ENCODE data around the gene ZNF845.
"Not testable (repeated sequence)": the region's sequence is repeated elsewhere in the genome, so short reads cannot be mapped to it uniquely, and the experiment has no call there.

ZNF845 gene

DNA sequence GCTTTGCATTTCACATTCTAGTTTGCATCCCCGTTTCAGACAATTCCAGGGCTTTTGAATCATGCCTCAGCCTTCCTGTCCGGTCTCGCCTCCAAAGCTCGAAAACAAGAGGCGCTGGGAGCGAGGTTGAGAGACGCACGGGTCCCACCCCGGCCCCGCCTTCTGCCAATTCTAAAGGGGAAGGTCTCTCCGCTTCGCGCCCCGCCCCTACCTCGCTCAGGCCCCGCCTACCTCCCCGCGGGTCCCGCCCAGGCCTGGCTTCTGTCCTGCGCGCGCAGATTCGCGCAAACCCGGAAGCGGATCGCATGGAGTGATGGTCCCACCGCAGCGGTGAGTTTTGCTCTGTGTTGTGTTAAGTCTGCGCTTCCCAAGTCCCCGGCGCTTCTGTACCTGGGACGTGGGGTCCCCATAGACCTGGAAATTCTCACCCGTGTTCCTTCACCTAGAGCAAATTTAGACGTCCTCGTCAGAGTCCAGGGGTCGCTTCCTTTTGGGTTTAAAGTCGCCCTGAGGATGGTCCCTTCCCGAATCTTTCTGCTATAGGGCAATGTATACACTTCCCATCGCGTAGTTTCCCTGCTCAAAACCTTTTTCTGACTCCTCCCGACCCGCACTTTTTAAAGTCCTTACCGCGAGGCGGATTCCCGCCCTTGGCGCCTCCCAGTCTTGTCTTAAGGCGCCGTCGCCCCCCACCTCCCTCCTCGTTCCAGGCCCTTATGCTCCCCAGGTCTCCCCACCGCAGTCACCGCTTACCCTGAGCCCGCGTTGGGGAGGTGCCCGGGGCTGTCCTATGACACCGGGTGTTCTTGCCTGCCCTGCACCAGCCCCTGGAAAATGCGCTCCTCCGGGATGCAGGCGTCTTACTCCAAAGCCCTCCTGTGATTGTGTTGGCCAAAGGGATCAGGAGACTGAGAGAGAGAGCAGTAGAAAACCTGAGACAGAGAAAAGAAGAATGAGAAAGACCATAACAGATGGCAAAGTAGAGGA, at the start of gene ZNF845:
Gene ZNF845 (plus strand): TSS at position 287 of the 987 bp plus-strand sequence. CDS start 7,559 bp downstream, outside the sequence.
- DNase-seq (ENCODE audit: low read depth) = peak; percentile 83

DNA sequence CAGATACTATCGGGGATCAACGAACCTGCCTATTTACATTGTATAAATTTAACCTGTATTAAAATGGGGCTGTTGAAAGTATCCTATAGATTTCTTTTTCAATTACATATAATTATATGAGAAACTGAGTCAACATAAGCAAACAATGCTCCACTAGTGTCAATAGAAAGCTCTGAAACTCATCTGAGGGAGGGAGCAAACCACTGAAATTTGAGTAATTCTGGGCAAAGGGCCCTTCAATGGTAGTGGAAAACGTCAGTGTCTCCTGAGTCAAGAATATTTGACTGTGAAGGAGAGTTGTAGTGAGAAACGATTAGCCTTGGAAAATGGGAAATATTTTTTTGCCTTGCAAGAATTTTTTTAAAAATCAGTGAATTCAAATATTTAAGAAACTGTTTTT, 48.5 kb upstream of the ZNF845 start:
- DNase-seq (ENCODE audit: low read depth) = no peak

DNA sequence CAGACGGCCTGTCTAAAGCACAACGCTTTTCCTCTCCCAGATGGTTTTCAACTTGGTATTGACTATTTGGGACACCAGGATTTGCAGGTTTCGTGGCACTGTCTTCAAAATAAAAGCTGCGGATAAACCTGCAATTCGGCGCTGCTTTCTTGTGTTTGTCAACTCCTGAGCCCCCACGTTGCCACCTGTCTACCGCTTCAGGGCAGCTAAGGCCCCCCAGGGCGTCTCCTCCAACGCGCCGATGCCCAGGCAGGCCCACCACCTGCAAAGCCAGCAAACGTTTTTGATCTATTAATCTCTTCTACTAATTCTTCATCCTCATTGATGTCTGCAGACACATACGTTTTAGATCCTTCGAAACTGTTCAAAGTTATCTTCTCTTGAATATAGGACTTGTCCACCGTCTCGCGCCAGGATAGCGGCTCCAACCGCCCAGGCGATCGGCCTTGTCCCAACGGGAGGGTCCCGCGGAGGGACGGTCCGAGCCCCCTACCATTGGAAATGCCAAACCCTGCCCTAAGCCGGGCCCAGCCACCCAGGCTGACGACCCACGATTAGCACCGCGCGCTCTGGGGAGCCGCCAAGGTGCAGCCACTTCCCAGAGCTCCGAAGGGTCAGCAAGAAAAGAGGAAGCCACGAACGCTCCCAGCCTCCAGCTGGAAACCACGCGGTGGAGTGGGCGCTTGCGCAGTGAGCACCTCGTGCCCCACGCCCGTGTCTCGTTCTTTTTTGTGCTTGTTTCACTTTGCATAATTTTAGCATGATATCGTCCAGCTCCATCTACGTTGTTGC, 42.6 kb upstream of the ZNF845 start:
- DNase-seq (ENCODE audit: low read depth) = no peak

DNA sequence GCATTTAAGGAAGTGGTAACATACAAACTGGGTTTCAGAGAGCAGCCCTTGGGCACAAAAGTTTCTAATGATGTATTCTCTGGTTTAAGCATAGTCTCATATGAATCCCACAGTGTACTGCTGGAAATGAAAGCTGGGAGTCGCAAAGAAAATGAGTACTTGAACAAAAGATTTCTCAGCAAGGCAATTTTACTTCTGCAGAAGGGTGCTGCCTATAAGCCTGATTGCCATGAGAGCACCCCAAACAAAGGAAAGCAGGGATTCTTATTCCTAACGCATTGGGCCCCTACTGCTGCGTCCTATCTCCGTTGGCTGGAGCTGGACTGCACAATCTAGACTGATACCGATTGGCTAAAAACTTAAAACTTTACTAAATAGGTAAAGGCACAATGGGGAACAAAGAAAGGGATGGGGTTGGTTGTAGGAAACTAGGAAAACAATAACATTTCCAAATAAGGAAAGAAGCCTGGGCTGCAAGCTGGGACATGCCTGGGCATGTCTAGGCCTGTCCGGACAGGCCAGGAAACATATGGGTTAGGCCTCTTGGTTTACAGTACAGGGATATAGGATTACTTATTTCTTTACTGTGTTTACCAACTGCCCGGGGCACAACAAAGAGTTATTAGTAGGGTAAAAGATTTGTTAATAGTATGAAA, 38.6 kb upstream of the ZNF845 start:
- DNase-seq (ENCODE audit: low read depth) = no peak

DNA sequence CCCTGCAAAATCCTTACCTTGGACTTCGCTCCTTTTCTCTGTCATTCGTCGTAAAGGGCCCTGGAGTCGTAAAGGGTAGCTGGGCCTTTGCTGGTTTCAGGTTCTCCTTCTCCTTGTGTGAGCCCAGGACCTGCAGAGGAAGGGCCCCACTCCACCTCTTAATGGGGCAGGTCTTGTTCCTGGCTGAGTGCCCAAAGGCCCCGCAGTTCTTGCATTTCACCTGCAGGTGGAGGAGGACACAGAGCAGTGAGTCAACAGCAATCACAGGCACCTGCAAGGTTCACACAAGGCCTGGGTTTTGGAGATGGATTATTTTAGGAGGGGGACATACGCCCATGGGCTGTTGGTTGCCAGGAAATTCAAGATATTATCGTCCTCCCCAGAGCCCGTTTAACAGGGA, 32.2 kb upstream of the ZNF845 start:
- not testable (repeated sequence) for DNase-seq (ENCODE audit: low read depth)

DNA sequence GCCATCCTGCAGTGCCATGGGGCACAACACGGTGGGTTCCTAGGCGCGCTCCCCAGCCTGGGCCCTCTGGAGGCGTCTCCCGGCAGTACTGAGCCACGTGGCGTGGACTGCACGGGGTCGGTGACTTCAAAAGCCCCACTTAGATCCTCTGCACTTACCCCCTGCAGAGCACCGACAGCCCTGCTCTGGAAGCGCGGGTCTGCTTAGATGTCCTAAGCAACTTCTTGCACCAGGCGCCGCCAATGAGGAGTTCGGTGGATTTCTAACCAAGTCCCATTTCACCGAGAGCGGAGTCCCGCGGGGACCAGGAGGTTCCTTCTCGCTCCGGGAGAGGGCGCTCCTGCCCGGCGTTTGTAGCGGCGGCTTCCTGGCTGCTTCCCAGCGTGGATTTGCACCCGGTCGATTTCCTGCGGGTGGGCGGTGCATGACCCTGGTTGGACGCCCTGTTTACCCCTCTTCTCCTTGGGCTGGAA, 25.2 kb upstream of the ZNF845 start:
- no peak for DNase-seq (ENCODE audit: low read depth)

DNA sequence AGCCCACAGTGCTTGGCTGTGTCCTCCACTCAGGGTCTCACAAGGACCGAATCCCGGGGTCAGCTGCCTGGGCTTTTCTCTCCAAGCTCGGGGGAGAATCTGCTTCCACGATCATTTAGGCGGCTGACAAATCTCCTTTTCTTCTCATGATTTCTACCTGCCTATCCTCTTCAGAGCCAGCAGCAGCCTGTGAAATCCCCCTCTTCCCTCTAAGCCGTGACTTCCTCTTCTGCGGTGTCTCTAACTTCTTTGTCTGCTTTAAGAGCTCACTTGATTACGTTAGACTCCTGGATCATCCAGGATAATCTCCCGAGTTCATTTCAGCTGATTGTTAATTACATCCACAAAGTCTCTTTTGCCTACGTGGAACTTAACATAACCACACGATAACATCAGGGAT, 22.5 kb upstream of the ZNF845 start:
- DNase-seq (ENCODE audit: low read depth) = no peak

DNA sequence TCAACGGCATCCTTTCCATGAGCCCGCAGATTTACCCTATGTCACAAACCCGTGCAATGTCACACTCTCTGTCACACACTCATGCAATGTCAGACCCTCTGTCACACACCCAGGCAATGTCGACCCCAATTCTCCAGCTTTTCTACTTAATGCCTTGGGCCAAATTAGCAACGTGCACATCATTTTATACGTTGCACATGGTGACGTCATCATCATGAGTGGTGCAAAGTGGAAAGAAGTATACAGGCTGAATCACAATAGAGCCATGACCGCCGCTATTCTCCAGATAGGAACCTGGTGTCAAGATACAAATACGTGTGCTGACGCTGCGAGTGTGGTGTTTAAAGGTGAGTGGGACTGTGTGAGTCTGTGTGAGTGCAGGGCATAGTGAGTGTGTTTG, 21.7 kb upstream of the ZNF845 start:
- no peak for DNase-seq (ENCODE audit: low read depth)

DNA sequence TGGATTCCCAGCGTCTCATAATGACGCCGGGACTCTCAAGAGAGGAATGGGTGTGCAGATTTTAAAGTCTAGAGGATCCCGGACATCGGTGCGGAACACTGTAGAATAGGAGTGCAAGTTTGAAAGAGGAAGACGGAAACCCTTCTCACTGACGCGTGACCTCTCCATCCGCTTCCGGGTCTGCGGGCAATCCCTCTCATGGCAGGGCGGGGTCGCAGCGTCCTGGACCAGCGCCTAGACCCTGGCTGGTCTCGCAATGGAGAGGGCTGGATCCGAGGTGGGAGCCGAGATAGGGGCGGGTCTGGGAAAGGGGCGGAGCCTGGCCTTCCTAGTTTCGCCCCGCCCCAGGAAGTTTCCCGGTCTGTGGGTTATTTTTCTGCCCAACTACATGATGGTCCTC, 4.6 kb upstream of the ZNF845 start:
- no peak for DNase-seq (ENCODE audit: low read depth)

DNA sequence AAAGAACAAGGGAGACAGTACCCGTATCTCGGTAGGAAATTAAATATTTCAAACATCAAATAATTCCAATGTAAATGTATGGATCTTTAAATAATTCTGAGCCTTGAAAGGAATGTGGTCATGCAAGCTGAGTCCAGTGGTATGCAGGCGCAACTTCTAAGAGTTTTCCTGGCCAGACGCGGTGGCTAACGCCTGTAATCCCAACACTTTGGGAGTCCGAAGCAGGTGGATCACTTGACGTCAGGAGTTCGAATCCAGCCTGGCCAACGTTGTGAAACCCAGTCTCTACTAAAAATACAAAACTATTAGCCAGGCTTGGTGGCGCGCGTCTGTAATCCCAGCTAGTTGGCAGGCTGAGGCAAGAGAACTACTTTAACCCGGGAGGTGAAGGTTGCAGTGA, 1.1 kb upstream of the ZNF845 start:
- DNase-seq (ENCODE audit: low read depth) = no peak

DNA sequence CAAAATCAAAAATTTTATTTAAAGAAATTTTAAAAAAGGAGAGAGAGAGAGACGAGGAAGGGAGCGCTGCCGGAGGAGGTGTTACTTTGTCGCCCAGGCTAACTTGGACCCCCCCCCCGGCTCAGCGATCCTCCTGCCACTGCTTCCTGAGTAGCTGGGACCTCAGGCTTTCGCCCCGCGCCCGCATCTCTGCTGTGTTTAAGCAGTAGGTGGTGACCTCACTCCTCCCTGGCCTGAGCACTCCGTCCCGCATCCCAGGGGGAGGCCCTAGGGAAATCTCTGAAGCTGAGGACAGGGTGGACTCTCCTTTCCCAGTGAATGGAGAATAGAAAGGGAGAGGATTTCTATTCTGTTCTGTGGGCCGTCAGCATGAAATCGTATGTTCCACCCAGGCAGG, 485 bp upstream of the ZNF845 start:
- no peak for DNase-seq (ENCODE audit: low read depth)

DNA sequence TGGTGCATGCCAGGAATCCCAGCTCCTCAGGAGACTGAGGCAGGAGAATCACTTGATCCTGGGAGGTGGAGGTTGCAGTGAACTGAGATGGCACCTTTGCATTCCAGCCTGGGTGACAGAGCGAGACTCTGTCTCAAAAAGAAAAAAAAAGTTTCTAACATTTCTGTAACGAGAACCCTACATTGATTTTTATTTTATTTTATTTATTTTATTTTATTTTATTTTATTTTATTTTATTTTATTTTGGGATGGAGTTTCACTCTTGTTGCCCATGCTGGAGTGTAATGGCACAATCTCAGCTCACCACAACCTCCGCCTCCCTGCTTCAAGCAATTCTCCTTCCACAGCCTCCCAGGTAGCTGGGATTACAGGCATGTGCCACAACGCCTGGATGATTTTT, 10.9 kb downstream of the ZNF845 start:
- not testable (repeated sequence) for DNase-seq (ENCODE audit: low read depth)

DNA sequence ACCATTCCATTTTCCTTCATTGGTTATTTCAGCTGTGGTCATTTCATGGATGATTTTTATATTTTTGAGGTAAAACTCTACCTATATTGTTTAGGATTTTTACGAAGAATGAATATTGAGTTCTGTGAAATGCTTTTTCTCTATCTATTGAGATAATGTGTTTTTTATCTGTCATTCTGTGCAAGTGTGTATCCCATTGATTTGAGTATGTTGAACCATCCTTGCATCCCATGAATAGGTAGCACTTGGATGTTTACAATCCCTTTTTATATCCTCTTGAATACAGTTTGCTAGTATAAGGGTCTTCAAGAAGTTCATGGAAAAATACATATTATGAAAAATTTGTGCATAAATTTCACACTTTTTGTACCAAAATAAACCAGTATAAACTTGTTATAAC, 22.2 kb downstream of the ZNF845 start:
- no peak for DNase-seq (ENCODE audit: low read depth)

DNA sequence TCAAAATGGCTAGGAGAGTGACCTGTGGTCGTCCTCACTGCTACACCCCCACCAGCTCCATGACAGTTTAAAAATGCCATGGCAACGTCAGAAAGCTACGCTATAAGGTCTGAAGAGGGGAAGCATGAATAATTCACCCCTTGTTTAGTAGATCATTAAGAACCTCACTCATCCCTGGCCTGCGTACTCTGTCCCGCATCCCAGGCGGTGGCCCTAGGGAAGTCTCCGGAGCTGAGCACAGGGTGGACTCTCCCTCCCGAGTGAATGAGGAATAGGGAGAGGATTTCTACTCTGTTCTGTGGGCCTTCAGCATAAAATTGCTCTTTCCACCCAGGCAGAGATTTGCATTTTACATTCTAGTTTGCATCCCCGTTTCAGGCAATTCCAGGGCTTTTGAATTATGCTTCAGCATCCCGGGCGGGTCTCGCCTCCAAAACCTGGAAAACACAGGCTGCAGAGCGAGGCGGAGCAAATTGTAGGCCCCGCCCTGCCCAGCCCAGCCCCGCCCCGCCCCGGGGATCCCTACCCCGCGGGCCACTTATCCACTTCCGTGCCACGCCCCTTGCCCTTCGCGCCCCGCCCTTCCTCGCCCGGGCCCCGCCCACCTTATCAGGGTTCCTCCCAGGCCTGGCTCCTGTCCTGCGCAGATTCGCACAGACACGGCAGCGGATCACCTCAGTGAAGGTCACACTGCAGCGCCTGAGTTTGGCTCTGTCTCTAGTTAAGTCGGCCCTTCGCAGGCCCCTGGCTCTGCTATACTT, 24.5 kb downstream of the ZNF845 start:
- DNase-seq (ENCODE audit: low read depth) = no peak

DNA sequence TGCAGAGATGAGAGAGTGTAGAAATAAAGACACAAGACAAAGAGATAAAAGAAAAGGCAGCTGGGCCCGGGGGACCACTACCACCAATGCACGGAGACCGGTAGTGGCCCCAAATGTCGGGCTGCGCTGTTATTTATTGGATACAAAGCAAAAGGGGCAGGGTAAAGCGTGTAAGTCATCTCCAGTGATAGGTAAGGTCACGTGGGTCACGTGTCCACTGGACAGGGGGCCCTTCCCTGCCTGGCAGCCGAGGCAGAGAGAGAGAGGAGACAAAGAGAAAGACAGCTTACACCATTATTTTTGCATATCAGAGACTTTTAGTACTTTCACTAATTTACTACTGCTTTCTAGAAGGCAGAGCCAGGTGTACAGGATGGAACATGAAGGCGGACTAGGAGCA, 26.5 kb downstream of the ZNF845 start:
- not testable (repeated sequence) for DNase-seq (ENCODE audit: low read depth)

DNA sequence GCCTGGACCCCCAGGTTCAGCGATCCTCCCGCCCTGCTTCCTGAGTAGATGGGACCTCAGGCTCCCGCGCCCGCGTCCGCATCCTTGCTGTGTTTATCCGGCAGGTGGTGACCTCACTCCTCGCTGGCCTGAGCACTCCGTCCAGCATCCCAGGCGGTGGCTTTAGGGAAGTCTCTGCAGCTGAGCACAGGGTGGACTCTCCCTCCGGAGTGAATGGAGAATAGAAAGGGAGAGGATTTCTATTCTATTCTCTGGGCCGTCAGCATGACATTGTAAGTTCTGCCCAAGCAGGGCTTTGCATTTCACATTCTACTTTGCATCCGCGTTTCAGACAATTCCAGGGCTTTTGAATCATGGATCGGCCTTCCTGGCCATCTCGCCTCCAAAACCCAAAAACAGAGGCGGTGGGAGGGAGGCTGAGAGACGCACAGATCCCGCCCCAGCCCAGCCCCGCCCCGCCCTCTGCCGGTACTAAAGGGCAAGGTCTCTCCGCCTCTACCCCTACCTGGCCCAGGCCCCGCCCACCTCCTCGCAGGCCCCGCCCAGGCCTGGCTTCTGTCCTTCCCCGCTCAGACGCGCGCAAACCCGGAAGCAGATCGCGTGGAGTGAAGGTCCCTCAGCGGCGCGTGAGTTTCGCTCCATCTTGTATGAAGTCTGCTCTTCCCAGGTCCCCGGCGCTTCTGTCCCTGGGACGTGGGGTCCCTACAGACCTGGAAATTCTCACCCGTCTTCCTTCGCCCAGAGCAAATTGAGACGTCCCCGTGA, 31.8 kb downstream of the ZNF845 start, which contains the start of gene ZNF525:
Gene ZNF525 (plus strand): TSS at position 572 of the 765 bp plus-strand sequence. CDS start 6,577 bp downstream, outside the sequence.
- peak; percentile 78 for DNase-seq (ENCODE audit: low read depth)

DNA sequence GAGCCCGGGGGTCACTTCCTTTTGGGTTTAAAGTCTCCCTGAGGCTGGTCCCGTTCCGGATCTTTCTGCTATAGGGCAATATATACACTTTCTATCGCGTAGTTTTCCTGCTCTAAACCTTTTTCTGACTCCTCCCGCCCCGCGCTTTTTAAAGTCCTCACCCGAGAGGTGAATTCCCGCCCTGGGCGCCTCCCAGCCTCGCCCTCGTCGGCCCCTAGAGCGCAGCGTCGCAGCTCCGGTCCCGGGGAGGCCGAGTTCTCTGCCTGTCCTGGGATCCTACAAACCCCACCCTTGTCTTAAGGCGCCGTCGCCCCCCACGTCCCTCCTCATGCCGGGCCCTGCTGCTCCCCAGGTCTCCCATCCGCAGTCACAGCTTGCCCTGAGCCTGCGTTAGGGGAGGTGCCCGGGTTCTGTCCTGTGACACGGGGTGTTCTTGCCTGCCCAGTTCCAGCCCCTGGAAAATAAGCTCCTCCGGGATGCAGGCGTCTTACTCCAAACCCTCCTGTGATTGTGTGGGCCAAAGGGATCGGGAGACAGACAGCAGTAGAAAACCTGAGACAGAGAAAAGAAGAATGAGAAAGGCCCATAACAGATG, 32.4 kb downstream of the ZNF845 start:
- no peak for DNase-seq (ENCODE audit: low read depth)

DNA sequence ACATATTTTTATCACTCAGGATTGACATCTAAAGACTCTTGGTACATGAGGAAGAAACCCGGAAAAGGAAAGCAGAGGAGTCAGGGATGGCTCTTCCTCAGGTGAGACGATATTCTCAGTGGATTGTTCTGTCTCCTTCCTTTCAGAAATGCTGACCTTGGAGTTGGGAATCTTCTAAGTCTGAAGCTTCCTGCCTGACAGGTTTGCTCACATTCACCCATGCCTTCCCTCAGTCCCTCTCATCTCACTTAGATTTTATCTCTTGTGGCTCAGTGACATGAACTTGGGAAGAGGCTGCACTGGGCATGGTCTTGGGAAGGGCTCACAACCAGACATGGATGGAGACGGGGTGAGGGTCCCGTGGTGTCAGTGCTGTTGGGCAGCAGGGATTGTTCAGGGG, 38.6 kb downstream of the ZNF845 start:
- DNase-seq (ENCODE audit: low read depth) = no peak

DNA sequence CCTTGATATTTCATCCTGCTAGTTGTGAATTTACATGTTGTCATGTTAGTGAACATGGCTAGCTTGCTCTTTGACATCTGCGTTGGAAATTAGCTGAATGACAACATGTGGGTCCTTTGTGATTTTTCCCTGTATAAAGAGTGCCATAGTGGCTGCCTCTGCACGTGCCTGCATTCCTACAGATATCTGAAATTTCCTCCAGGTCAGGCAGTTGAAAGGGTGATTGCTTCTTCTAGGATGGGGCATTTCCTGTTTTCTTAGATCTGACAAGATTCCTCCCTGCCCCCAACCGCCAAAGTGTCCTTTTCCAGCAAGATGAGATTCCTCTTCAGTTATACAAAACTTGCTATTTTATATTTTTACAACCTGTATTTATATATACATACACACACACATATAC, 40.7 kb downstream of the ZNF845 start:
- no peak for DNase-seq (ENCODE audit: low read depth)

DNA sequence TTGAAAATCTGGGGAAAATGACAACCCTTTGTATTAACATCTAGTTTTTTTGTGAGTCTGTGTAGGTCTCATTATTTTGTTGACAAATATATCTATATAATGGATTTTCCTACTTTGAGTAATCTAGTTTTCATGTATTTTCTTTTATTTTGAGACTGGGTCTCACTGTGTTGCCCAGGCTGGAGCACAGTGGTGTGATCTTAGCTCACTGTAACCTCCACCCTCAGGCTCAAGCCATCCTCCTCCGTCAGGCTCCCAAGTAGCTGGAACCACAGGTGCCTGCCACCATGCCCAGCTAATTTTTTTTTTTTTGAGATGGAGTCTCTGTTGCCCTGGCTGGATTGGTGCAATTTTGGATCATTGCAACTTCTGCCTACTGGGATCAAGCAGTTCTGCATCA, 41.2 kb downstream of the ZNF845 start:
- DNase-seq (ENCODE audit: low read depth) = no peak
